WTC11 (cell line): ENCODE measurements around the gene EXOSC5.

Experiments
- EMX1 ChIP-seq: fragments of 250-450 bp; sonication (Bioruptor Pico); IDR thresholded peaks from 2 replicates; pipeline ENCODE4 v1.8.0; 2021; ENCODE audit warnings: mild to moderate bottlenecking
- JUN ChIP-seq: sonication (generic); formaldehyde crosslinking; IDR thresholded peaks from 2 replicates; pipeline ENCODE4 v1.8.0; 2023; ENCODE audit warnings: mild to moderate bottlenecking, missing genetic modification reagents
- ZBTB21 ChIP-seq: sonication (generic); formaldehyde crosslinking; IDR thresholded peaks from 2 replicates; pipeline ENCODE4 v1.8.1; 2023; ENCODE audit warnings: mild to moderate bottlenecking, missing genetic modification reagents, borderline replicate concordance
- ZNF232 ChIP-seq: sonication (generic); formaldehyde crosslinking; IDR thresholded peaks from 2 replicates; pipeline ENCODE4 v1.8.0; 2022; ENCODE audit warnings: mild to moderate bottlenecking, missing genetic modification reagents
- TF ChIP-seq, protein P1 (sequence below): fragments of 200-600 bp; IDR thresholded peaks from 2 replicates; pipeline ENCODE4 v1.8.0; 2022; ENCODE audit warnings: antibody characterized with exemption

DNA sequence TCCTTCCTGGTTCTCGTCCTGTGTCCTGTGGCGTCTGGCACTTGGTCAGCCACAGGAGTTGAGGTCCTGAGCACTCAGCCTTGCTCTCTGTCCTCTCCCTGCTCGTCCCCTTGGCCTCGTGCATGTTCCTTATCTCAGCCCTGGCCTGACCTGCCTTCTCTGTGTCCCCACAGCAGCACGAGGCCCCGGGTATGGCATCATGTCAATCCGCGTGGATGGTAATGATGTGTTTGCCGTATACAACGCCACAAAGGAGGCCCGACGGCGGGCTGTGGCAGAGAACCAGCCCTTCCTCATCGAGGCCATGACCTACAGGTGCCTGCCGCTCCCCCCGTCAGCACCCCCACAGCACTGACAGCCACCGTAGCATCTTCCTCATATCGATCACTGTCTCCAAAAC is 25.3 kb upstream of the EXOSC5 start:
- TF ChIP-seq EMX1 (CRISPR knock-in tag) (no peak), ZNF232 (CRISPR knock-in tag) (no peak), ZBTB21 (CRISPR knock-in tag) (no peak), JUN (CRISPR knock-in tag) (no peak)
- TF ChIP-seq, protein P1, sequence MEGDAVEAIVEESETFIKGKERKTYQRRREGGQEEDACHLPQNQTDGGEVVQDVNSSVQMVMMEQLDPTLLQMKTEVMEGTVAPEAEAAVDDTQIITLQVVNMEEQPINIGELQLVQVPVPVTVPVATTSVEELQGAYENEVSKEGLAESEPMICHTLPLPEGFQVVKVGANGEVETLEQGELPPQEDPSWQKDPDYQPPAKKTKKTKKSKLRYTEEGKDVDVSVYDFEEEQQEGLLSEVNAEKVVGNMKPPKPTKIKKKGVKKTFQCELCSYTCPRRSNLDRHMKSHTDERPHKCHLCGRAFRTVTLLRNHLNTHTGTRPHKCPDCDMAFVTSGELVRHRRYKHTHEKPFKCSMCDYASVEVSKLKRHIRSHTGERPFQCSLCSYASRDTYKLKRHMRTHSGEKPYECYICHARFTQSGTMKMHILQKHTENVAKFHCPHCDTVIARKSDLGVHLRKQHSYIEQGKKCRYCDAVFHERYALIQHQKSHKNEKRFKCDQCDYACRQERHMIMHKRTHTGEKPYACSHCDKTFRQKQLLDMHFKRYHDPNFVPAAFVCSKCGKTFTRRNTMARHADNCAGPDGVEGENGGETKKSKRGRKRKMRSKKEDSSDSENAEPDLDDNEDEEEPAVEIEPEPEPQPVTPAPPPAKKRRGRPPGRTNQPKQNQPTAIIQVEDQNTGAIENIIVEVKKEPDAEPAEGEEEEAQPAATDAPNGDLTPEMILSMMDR = no peak
